Mammary epithelial cell (primary cell): ENCODE measurements around the gene PDLIM7.

Source experiments
- EZH2 ChIP-seq: IDR thresholded peaks from 2 replicates; pipeline ENCODE4 v1.6.1; 2012; ENCODE audit warnings: low read length, inconsistent platforms, borderline replicate concordance
- TF ChIP-seq, protein P1 (sequence below), 2 donors: IDR thresholded peaks in 1 of 2; conservative IDR thresholded peaks in 1 of 2; 2 replicates each; pipeline ENCODE4 v1.5.1; 2011 to 2012; ENCODE audit warnings: inconsistent platforms in 2 of 2, low read length in 2 of 2, mild to moderate bottlenecking in 2 of 2, control low read depth in 1 of 2, low read depth in 1 of 2; ENCODE audit not compliant: insufficient read depth in 1 of 2; ENCODE audit errors: extremely low read depth in 1 of 2

DNA sequence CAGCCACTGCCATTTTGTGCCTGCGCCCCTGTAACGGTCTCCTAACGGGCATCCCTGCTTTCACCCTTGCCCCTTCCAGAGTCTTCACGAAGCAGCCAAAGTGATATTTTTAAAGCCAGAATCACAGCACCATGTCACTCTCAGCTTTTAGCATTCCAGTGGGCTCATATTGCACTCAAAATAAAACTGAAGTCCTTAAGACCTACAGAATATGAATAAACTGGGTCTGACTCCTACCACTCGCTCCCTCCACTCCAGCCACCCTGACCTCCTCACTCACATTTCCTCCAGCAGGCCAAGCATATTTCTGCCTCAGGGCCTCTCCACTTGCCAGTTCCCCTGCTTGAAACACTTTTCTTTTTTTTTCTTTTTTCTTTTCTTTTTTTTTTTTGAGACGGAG lies 2.4 kb upstream of the PDLIM7 start:
- TF ChIP-seq, protein P1, sequence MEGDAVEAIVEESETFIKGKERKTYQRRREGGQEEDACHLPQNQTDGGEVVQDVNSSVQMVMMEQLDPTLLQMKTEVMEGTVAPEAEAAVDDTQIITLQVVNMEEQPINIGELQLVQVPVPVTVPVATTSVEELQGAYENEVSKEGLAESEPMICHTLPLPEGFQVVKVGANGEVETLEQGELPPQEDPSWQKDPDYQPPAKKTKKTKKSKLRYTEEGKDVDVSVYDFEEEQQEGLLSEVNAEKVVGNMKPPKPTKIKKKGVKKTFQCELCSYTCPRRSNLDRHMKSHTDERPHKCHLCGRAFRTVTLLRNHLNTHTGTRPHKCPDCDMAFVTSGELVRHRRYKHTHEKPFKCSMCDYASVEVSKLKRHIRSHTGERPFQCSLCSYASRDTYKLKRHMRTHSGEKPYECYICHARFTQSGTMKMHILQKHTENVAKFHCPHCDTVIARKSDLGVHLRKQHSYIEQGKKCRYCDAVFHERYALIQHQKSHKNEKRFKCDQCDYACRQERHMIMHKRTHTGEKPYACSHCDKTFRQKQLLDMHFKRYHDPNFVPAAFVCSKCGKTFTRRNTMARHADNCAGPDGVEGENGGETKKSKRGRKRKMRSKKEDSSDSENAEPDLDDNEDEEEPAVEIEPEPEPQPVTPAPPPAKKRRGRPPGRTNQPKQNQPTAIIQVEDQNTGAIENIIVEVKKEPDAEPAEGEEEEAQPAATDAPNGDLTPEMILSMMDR (conservative IDR thresholded peaks at IDR 0.05 in 1 of 2, IDR thresholded peaks at IDR 0.05 in 1 of 2; ENCODE audit: extremely low read depth in 1 of 2, insufficient read depth in 1 of 2, low read depth in 1 of 2, low read length in 2 of 2), result no peak
- TF ChIP-seq EZH2, result no peak
